HG03457 (cell line): Measurements from ENCODE around the gene RBM20.
"Not testable (repeated sequence)": the region's sequence is repeated elsewhere in the genome, so short reads cannot be mapped to it uniquely, and the experiment has no call there.

ENCODE experiments used
- ATAC-seq: cut with Tn5 transposase; IDR thresholded peaks from one replicate; pipeline ENCODE4 v1.9.1; 2021; ENCODE audit warnings: moderate number of reproducible peaks; ENCODE audit not compliant: unreplicated experiment

Gene RBM20

DNA sequence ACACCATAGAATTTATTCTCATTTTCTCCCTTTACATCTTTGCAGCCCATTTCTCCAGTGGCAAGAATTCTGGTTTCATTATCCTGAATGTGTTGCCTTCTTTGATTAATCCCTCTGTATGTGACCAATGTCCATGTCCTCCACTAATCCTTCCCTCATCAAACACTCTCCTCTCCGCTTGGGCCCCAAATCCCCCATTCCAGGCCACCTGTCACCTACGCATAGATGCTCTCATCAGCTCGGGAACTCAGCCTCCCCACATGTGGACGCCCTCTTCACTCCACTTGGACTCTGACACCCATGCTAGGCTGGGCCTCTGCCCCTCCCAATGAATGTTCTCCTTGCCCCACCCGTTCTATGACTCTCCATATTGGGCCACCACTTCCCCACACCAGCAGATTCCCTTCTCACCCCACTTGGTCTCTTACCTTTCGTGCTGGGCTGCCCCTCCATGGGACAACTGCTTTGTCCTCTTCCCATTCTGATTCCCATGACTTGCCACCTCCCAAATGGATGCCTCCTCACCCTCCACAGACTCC, 18.7 kb upstream of the RBM20 start:
- ATAC-seq = no peak

- no peak for ATAC-seq
These were observed 17.9 kb upstream of the RBM20 start for GRCh38 chr10:110625951-110626855.

DNA sequence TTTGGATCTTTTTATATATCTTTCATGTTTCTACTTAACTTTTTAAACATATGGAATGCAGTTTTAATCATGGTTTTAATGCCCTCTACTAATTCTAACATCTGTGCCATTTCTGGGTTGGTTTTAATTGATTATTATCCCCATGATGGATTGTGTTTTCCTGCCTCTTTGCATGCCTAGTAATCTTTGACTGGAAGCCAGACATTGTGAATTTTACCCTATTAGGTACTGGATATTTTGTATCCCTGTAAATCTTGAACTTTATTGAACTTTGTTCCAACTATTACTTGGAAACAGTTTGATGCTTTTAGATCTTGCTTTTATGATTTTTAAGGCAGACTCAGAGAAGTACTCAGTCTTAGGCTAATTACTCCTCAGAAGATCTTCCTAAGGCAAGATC, 16.0 kb upstream of the RBM20 start:
- ATAC-seq = no peak

DNA sequence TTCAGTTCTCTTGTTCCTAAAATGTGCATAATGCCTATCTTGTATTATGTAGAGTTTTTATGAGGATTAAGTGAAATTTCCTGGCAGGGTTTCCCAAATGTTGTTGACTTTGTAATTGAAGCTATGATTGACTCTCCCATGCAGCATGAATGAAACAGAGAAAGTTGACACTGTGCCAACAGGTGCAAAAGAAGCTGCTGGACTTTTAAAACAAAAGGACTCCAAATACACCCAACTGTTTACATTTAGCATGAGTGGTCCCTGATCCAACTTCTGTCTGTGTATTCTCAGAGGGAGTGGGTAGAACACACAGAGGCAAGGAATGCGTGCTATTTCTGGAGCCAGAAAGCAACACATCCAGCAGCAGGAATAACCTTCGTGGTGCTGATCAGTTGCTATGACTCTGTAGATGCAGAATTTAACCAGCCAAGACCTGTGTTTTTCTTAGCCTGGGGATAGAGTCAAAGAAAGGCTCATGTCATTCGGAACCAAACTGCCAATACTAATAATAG, 14.4 kb upstream of the RBM20 start:
- no peak for ATAC-seq

GRCh38 chr10:110631934-110632333, 12.2 kb upstream of the RBM20 start:
- no peak for ATAC-seq

DNA sequence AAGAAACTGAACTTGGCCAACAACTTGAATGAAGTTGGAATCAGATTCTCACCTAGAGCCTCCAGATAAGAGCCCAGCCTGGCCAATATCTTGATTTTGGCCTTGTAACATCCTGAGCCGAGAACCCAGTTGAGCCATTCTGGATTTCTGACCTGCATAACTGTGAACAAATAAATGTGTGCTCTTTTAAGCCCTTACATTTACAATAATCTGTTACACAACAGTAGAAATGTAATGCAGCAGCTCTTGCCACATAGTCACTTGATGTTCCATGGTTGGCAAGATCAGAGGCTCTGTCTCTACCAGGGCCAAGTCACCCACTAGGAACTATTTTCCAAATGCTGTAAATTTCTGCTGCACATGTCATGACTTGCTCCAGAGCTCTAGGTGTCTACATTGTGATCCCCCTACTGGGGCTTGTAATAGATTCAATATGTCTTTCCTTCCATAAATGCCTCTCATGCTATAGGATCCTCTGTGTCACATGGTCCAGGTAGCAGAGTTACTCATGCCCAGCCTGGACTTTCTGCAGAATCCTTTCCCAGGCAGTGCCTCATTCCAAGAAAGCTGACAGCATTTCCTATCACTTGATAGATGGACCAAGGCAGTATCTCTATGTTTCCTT, 11.4 kb upstream of the RBM20 start:
- no peak for ATAC-seq

DNA sequence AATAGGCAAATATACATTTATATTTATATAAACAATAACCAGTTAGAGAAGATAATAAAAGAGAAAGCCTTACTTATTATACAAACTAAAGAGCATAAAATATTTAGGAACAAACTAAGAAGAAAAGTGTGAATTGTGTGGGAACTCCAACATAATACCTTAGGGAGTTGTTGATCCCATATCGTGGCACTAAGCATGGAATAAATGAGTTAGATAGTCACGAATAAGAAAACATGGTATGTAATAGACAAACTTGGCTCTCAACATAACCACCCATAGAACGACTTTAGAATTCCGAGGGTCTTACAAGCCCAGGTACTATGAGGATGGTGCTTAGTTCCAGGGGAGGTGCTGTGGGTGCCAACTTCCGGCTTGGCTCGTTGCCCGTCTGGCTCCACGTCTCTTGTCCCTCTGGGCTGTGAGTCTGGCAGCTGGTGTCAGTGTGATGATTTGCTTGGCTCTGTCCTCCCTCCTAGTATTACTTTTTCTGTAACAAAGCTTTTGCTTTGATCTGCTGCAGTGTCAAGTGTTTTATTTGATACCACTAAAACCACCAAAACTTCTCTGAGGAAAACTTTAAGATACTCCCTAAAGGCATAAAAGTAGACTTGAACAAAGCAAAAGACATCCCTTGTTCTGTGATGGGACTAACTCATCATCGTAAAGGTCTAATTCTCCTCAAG, 9.5 kb upstream of the RBM20 start:
- no peak for ATAC-seq

GRCh38 chr10:110636572-110636931, 7.6 kb upstream of the RBM20 start:
- ATAC-seq = no peak

- no peak for ATAC-seq
These were observed 7.1 kb upstream of the RBM20 start for GRCh38 chr10:110636932-110637557.

- ATAC-seq = no peak
These were observed 6.5 kb upstream of the RBM20 start for GRCh38 chr10:110637558-110638053.

GRCh38 chr10:110638319-110638718, 5.8 kb upstream of the RBM20 start:
- no peak for ATAC-seq

DNA sequence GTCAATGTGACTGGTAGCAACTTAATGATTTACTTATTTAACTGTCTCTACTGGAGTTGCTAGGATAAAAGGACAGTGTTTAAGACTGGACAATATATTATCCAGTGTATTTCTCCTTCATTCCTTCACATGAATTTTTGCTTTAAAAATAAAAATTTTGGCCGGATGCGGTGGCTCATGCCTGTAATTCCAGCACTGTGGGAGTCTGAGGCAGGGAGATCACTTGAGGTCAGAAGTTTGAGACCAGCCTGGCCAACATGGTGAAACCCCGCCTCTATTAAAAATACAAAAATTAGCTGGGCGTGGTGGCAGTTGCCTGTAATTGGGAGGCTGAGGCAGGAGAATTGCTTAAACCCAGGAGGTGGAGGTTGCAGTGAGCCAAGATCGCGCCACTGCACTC, 5.1 kb upstream of the RBM20 start:
- ATAC-seq = not testable (repeated sequence)

GRCh38 chr10:110639858-110640257, 4.3 kb upstream of the RBM20 start:
- not testable (repeated sequence) for ATAC-seq

DNA sequence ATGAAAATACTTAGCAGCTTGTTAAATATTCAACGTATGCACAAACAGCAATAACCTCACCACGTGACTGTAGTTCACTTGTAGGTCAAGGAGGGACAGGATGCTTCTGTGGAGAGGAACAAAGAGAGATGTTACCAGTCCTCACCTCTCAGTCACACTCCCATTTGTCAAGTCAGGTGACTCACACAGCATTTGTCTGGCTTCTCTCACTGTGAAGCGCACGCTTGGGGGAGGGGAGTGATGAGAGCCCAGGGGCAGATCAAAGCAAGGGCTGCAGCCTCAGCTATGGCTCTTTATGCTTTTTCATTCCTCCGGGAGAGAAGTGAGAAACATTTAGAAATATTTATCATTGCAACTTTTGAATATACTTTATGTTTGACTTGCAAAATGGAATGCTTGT, 2.9 kb upstream of the RBM20 start:
- ATAC-seq = no peak

- no peak for ATAC-seq
These were observed 1.7 kb upstream of the RBM20 start for GRCh38 chr10:110642204-110643034.

- ATAC-seq = no peak
These were observed 992 bp upstream of the RBM20 start for GRCh38 chr10:110643035-110643652.

DNA sequence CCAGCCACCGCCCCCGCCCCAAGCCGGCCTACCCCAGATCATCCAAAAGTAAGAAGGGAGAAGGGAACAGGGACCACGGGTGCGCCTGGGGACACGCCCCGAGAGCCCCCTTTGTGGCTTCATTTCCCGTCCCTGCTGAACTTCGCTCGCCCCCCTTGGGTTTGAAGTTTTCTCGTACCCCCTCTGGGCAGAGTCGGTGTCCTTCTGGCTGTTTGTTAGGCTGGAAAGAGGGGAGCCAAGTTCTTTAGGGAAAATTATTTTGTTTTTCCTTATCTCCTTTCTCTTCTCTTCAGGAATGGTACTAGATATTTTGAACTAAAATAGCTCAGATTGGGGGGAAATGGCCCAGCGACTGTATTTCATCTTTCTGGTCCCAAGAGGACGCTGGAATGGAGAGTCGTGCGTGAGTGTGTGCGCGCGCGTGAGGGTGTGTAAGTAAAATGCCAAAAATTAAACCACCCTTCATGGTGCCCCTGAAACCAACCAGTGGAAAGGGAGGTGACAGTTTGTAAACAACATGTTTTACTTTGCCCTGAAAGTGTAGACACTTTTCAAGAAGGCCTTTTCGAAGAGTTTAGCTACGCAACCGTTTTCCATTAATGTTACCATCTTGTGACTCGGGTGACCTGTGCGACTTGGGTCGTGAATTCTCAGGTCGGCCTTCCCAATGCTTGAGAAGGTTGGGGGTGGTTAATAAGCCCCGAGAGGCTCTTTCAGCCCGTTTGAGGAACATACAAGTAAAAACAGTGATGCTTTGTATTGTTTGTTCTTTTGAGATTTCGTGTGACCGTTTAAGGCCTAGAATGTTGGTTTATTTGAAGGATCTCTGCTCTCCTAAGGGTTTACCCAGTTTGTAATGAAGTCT, 694 bp downstream of the RBM20 start:
- no peak for ATAC-seq

GRCh38 chr10:110646417-110647135, 2.4 kb downstream of the RBM20 start:
- ATAC-seq = no peak
